DMS114 treated with DMSO at 0.1 percent for 48 hours (cell line): ENCODE data around the gene ATP8A2.
"Not testable (repeated sequence)": the region's sequence is repeated elsewhere in the genome, so short reads cannot be mapped to it uniquely, and the experiment has no call there.

Source experiments
- DNase-seq: peaks from one replicate; lab custom pipeline; 2025; ENCODE audit not compliant: unreplicated experiment; lab: John Stamatoyannopoulos, UW

The ATP8A2 gene

GRCh38 chr13:25462301-25463125, 90.7 kb downstream of the ATP8A2 start:
- no peak for DNase-seq

GRCh38 chr13:25463496-25463895, 91.7 kb downstream of the ATP8A2 start:
- DNase-seq, result no peak

DNA sequence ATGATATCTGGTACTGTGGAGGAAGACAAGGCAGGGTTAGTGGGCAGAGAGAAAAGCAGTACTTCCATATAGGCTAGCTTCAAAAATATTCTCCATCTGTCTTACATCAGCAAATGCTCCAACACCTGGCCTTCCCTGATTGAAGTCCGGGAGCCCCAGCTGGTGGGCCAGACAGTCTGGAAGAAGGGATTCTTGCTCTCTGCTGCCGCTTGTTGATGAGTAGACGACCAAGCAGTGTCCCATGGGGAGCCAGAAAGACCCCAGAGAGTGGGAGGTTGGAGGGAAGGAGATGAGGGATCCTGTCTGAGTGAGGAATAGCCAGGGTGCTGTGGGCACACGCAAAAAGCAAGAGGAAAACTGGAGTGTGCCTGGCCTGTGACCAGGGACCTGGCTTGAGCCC, 95.1 kb downstream of the ATP8A2 start:
- DNase-seq, result no peak

GRCh38 chr13:25468325-25469168, 96.8 kb downstream of the ATP8A2 start:
- no peak for DNase-seq

GRCh38 chr13:25469169-25469525, 97.4 kb downstream of the ATP8A2 start:
- DNase-seq, result no peak

DNA sequence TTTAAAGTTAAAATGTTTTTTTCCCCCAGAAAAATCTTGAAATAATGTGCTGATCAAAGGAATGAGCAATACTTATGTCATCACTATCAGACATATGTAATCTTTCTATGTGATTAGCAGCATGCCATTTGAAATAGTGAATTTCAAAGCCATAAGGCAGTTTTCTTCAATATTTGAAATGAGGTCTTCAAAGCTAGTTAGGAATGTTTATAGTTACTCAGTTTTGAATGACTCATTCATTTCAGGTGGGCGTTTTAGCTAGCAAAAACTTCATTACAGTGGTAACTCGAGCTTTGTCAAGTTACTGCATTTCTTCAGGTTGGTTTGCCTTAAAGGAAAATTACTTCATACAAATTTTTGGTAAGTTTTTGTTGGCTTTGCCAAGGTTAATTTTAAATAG, 102.1 kb downstream of the ATP8A2 start:
- DNase-seq, result no peak

DNA sequence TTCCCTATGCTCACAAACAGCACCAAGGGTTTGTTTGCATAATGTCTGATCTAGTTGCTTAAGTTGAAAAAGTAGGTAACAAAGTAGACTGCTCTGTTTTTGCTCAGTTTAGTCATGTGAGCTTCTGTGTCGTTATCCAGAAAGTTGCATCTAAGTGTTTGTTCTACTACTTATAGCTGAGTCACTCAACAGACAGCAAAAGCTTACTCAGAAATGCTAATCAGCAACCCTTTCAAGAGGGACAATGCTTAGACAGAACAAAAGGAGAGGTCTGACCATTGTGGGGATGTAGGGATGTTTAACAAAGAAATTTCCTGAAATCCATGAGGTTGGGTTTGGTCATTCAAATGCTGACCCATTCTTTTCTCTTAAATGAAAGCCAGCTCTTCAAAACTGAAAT, 106.4 kb downstream of the ATP8A2 start:
- DNase-seq, result no peak

DNA sequence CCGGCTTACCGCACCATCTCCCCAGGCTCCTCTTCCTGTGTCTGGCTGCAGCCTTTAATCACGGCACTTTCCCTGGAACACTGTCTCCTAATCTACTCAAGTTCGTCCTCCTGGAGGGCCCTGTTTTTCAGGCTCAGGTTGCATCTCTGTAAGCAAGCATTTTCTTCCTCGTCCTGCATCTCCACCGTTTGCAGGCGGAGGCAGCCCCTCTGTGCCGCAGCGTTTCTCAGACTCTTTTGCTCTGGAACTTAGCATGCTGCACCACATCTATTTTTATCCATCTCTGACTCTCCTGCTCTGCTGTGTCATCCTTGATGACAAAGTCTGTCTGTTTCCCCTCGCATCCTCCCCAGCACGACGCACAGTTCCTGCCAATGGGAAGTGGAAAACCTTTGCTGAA, 117.5 kb downstream of the ATP8A2 start:
- no peak for DNase-seq

GRCh38 chr13:25490236-25490635, 118.5 kb downstream of the ATP8A2 start:
- DNase-seq, result no peak

GRCh38 chr13:25493931-25494640, 122.3 kb downstream of the ATP8A2 start:
- DNase-seq, result no peak

- no peak for DNase-seq
Measured at GRCh38 chr13:25494698-25495411, 123.1 kb downstream of the ATP8A2 start.

GRCh38 chr13:25501231-25501630, 129.5 kb downstream of the ATP8A2 start:
- no peak for DNase-seq

DNA sequence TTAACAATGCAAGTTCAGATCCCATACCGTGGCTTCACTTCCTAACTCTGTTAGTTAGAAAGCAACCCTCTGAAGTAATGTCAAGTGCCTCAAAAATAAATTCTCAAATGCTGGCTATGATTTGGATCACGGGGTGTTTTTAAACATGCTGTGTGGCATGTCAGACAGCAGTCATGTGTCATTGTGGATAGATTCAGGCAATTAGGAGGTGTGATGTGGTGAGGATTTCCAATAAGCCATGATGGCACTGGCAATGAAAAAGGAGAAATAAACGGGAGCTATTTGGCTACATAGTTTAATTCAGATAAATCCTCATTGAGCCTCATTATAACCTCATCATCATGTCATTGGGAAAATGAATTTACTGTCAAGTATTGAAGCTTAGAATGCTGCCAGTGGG, 130.3 kb downstream of the ATP8A2 start:
- no peak for DNase-seq

DNA sequence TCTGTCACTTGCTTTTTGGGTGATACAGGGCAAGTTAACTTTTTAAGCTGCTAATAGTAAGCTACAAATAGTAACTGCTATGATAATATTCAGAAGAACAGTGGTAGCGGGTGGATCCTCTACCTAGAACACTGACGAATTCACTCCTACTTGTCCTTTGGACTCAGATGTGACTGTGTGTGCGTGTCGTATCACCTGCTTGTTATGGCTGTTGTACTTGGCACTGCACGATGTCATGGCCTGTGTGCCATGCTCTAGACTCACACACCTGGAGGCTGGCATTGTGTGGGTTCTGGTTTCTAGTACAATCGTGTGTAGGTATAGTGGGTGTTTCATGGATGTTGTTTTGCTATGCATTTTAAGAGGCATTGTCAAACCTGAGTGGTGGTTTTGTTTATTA, 130.8 kb downstream of the ATP8A2 start:
- DNase-seq, result no peak

- no peak for DNase-seq
Measured at GRCh38 chr13:25503856-25504255, 132.1 kb downstream of the ATP8A2 start.

DNA sequence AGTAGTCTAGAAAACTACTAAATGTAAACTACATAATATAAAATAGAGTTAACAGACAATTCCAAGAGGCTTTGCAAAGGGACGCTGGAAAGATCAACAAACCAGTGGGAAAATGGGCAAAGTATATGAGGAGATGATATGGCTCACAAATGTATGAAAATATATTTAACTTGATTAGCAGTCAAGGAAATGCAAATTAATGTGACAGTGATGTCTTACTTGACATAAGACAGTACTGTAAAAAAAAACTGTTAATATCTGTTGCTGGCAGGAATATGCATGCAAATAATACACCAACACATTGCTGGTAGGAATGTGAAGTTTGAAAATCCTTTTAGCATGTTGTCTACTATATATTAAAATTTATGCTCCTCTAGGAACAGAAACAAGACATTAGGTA, 136.1 kb downstream of the ATP8A2 start:
- no peak for DNase-seq

GRCh38 chr13:25513060-25513459, 141.3 kb downstream of the ATP8A2 start:
- not testable (repeated sequence) for DNase-seq

GRCh38 chr13:25518441-25518840, 146.7 kb downstream of the ATP8A2 start:
- no peak for DNase-seq

GRCh38 chr13:25525884-25526283, 154.1 kb downstream of the ATP8A2 start:
- DNase-seq, result no peak

DNA sequence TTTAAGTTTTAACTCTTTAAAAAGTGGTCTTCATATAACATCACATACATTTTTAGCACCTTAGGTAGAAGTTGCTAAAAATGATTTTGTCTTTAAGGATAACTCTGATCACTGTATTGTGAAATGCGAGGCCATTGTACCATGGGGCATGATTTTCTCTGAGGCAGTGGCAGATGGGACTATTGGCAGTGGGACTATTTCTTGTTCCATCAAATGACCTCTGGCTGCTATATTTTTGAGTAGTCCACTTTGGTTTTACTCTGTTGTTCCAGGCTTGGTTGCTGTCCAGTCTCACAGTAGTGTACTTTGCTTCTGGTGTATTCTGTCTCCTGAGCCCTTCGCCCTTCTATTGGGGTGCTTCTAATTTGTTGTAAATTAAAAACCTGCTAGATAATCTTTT, 156.5 kb downstream of the ATP8A2 start:
- no peak for DNase-seq

GRCh38 chr13:25529425-25529824, 157.7 kb downstream of the ATP8A2 start:
- no peak for DNase-seq
